ENCODE data around the gene HIBADH.

DNA sequence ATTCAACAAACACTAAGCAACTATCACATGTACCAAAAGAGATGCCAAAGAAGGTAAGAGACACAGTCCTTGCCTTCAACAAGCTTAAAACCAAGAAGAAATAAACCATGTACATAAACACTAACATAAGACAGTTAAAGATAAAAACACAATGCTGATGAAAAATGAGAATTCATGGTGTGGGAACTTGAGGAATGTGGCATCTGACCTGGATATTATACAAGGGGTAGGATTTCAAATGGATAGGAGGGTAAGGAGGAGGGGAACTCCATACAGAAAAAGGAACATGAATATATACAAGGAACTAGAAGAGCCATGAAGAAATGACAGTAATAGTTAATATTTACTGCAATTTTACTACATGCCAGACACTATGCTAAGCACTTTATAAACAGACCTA, 11.0 kb downstream of the HIBADH start:
- TF ChIP-seq, protein P1, sequence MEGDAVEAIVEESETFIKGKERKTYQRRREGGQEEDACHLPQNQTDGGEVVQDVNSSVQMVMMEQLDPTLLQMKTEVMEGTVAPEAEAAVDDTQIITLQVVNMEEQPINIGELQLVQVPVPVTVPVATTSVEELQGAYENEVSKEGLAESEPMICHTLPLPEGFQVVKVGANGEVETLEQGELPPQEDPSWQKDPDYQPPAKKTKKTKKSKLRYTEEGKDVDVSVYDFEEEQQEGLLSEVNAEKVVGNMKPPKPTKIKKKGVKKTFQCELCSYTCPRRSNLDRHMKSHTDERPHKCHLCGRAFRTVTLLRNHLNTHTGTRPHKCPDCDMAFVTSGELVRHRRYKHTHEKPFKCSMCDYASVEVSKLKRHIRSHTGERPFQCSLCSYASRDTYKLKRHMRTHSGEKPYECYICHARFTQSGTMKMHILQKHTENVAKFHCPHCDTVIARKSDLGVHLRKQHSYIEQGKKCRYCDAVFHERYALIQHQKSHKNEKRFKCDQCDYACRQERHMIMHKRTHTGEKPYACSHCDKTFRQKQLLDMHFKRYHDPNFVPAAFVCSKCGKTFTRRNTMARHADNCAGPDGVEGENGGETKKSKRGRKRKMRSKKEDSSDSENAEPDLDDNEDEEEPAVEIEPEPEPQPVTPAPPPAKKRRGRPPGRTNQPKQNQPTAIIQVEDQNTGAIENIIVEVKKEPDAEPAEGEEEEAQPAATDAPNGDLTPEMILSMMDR (conservative IDR thresholded peaks at IDR 0.05; ENCODE audit: low read length), result no peak
- no peak for TF ChIP-seq EZH2phosphoT487 (IDR thresholded peaks at IDR 0.05; ENCODE audit: borderline replicate concordance, low read depth, low read length)
